Measurements from ENCODE around the gene SDK1. TPM values are rescaled to one million over a fixed set of nuclear protein-coding genes. Genes with fewer than 3 reads are reported as not detected.

The SDK1 gene
- polyA plus RNA-seq, 2 of the 4 experiments (the other 2 are of a cell fraction): 0.12 to 0.28 TPM

GRCh38 chr7:4136501-4137110 is 835.6 kb downstream of the SDK1 start:
- H3K4me2 ChIP-seq: no peak overlapping the region
- ATAC-seq (peak; percentile 53 to 68; a peak in 3 of 6 replicates), DNase-seq (ENCODE audit: low read depth in 1 of 2, low spot score in 1 of 2) (no peak), FAIRE-seq (no peak)
- H3K4me3 ChIP-seq: no peak overlapping the region
- H3K4me1 ChIP-seq: no peaks in the 10 kb centered on the region
- ChIA-PET CTCF (interaction anchor here (1.0 to 2.4 kb wide), 4 partner anchors 8 to 475 kb away, joined by 3 to 5 read pairs (median 4); no protein-coding TSS in a partner anchor), POLR2A (no interaction called here)
- H3K9me3 ChIP-seq: no peaks in the 10 kb centered on the region
- TF ChIP-seq HDAC2 (IDR thresholded peaks at IDR 0.05): no peak
- no peak for TF ChIP-seq SREBF2 (IDR thresholded peaks at IDR 0.05)
- WGBS (ENCODE audit: missing lambda C conversion rate): 58% methylated on average over 23 of the region's 23 CpGs
- no peak overlapping the region for H3K27ac ChIP-seq

GRCh38 chr7:4137552-4137951 is 836.5 kb downstream of the SDK1 start:
- ATAC-seq: no peak
- TF ChIP-seq BHLHE40 (IDR thresholded peaks at IDR 0.05; ENCODE audit: low read depth, low read length) (no peak), USF2 (IDR thresholded peaks at IDR 0.05) (no peak), PHF8 (IDR thresholded peaks at IDR 0.05; ENCODE audit: borderline replicate concordance, low read depth) (no peak), POLR2A (IDR thresholded peaks at IDR 0.05; ENCODE audit: low read length) (no peak), JUN (IDR thresholded peaks at IDR 0.05) (no peak), KDM5A (IDR thresholded peaks at IDR 0.05) (no peak), CTCF (IDR thresholded peaks at IDR 0.05) (no peak), RFX5 (IDR thresholded peaks at IDR 0.05) (no peak), FOXS1 (CRISPR knock-in tag; IDR thresholded peaks at IDR 0.05) (no peak), ATOH8 (CRISPR knock-in tag; IDR thresholded peaks at IDR 0.05; ENCODE audit: low read depth) (no peak), MYC (IDR thresholded peaks at IDR 0.05; ENCODE audit: borderline replicate concordance, low read length) (no peak), HEYL (CRISPR knock-in tag; IDR thresholded peaks at IDR 0.05) (no peak), HES2 (IDR thresholded peaks at IDR 0.05) (no peak), HOXB13 (CRISPR knock-in tag; IDR thresholded peaks at IDR 0.05; ENCODE audit: low read depth) (no peak), EHF (CRISPR knock-in tag; IDR thresholded peaks at IDR 0.05) (no peak), CHD4 (IDR thresholded peaks at IDR 0.05; ENCODE audit: borderline replicate concordance) (no peak), ZC3H11A (IDR thresholded peaks at IDR 0.05) (no peak), GATA3 (IDR thresholded peaks at IDR 0.05; ENCODE audit: borderline replicate concordance) (no peak), CBX2 (IDR thresholded peaks at IDR 0.05; ENCODE audit: borderline replicate concordance, low read depth) (no peak)
- DNase-seq (ENCODE audit: low read depth in 1 of 2, low spot score in 1 of 2): no peak
- Histone ChIP-seq H3K27ac (no peak overlapping the region), H3K4me2 (no peak overlapping the region), H3K4me3 (no peak overlapping the region), H3K4me1 (no peaks in the 10 kb centered on the region), H3K9me3 (no peaks in the 10 kb centered on the region)
- WGBS (ENCODE audit: missing lambda C conversion rate): 81% methylated on average over 14 of the region's 14 CpGs
- ChIA-PET POLR2A (no interaction called here), CTCF (interaction anchor here (1.2 to 2.4 kb wide), 2 partner anchors 8 to 9 kb away, joined by 3 to 5 read pairs; no protein-coding TSS in a partner anchor)
- no peak for FAIRE-seq

- H3K4me1 ChIP-seq: no peaks in the 10 kb centered on the region
- no peak overlapping the region for H3K4me3 ChIP-seq
- ATAC-seq (no peak), FAIRE-seq (no peak), DNase-seq (ENCODE audit: low read depth in 1 of 2, low spot score in 1 of 2) (no peak)
- H3K27ac ChIP-seq: no peak overlapping the region
- CTCF ChIA-PET: no interaction called here
- TF ChIP-seq MAZ (IDR thresholded peaks at IDR 0.05; ENCODE audit: borderline replicate concordance, low read depth, low read length): no peak
- TF ChIP-seq NR3C1 (IDR thresholded peaks at IDR 0.05): no peak
- TF ChIP-seq CBX8 (IDR thresholded peaks at IDR 0.05): no peak
- no peak for TF ChIP-seq JUNB (IDR thresholded peaks at IDR 0.05)
- no peak for TF ChIP-seq CBX2 (IDR thresholded peaks at IDR 0.05; ENCODE audit: borderline replicate concordance, low read depth)
- TF ChIP-seq EHMT2 (IDR thresholded peaks at IDR 0.05; ENCODE audit: low read depth): no peak
- no peak for TF ChIP-seq RFX5 (IDR thresholded peaks at IDR 0.05)
- no peak for TF ChIP-seq PBX3 (IDR thresholded peaks at IDR 0.05)
- no peak for TF ChIP-seq ZNF302 (CRISPR knock-in tag; IDR thresholded peaks at IDR 0.05)
- TF ChIP-seq CHD4 (IDR thresholded peaks at IDR 0.05; ENCODE audit: borderline replicate concordance): no peak
- no peak for TF ChIP-seq NFE2L2 (conservative IDR thresholded peaks at IDR 0.05; ENCODE audit: low read length)
- TF ChIP-seq E2F6 (IDR thresholded peaks at IDR 0.05; ENCODE audit: borderline replicate concordance, low read depth): no peak
- no peak for TF ChIP-seq FOXS1 (CRISPR knock-in tag; IDR thresholded peaks at IDR 0.05)
- no peak for TF ChIP-seq FOSL2 (IDR thresholded peaks at IDR 0.05)
- TF ChIP-seq FOSL2 (CRISPR knock-in tag; IDR thresholded peaks at IDR 0.05): no peak
- POLR2A ChIA-PET: no interaction called here
- no peak overlapping the region for H3K4me2 ChIP-seq
- no peaks in the 10 kb centered on the region for H3K9me3 ChIP-seq
- 33% methylated on average over 9 of the region's 11 CpGs for WGBS (ENCODE audit: missing lambda C conversion rate)
Observed at GRCh38 chr7:4138866-4139265, 837.8 kb downstream of the SDK1 start.

Data from A549 (cell line).